ENCODE measurements around the gene TRIM43. TPM values are rescaled to one million over a fixed set of nuclear protein-coding genes. Genes with fewer than 3 reads are reported as not detected.
"Not testable (repeated sequence)": the region's sequence is repeated elsewhere in the genome, so short reads cannot be mapped to it uniquely, and the experiment has no call there.

TRIM43 gene
- total RNA-seq: not detected
- long read RNA-seq: 0 reads

- DNase-seq (ENCODE audit: low spot score); intact Hi-C loops (cut with DNase I): not testable (repeated sequence)
Measured at GRCh38 chr2:95591701-95592100, at the start of gene TRIM43. TRIM43 (plus strand) TSS chr2:95592001; CDS start chr2:95594024, 2,023 bp downstream.

GRCh38 chr2:95551055-95551568, 40.7 kb upstream of the TRIM43 start:
- intact Hi-C loops (cut with DNase I): no loop called here
- no peak for DNase-seq (ENCODE audit: low spot score)

GRCh38 chr2:95552911-95553310, 38.9 kb upstream of the TRIM43 start:
- no peak for DNase-seq (ENCODE audit: low spot score)
- intact Hi-C loops (cut with DNase I): no loop called here

- intact Hi-C loops (cut with DNase I): no loop called here
- no peak for DNase-seq (ENCODE audit: low spot score)
Measured at GRCh38 chr2:95569170-95569569, 22.6 kb upstream of the TRIM43 start.

GRCh38 chr2:95573866-95574265, 17.9 kb upstream of the TRIM43 start:
- DNase-seq (ENCODE audit: low spot score): no peak
- intact Hi-C loops (cut with DNase I): no loop called here

- no peak for DNase-seq (ENCODE audit: low spot score)
- intact Hi-C loops (cut with DNase I): no loop called here
Measured at GRCh38 chr2:95574506-95574905, 17.3 kb upstream of the TRIM43 start.

- intact Hi-C loops (cut with DNase I): no loop called here
Measured at GRCh38 chr2:95575857-95576256, 15.9 kb upstream of the TRIM43 start.

GRCh38 chr2:95578539-95578938, 13.3 kb upstream of the TRIM43 start:
- DNase-seq (ENCODE audit: low spot score): no peak
- intact Hi-C loops (cut with DNase I): no loop called here

More at GRCh38 chr2:95575857-95576256, 15.9 kb upstream of the TRIM43 start:
- DNase-seq (ENCODE audit: low spot score): no peak

- DNase-seq (ENCODE audit: low spot score); intact Hi-C loops (cut with DNase I): not testable (repeated sequence)
Measured at GRCh38 chr2:95583545-95583944, 8.3 kb upstream of the TRIM43 start.

GRCh38 chr2:95584321-95584720, 7.5 kb upstream of the TRIM43 start:
- intact Hi-C loops (cut with DNase I); DNase-seq (ENCODE audit: low spot score): not testable (repeated sequence)

GRCh38 chr2:95589777-95590536, 1.8 kb upstream of the TRIM43 start:
- intact Hi-C loops (cut with DNase I); DNase-seq (ENCODE audit: low spot score): not testable (repeated sequence)

- peak; percentile 66 for DNase-seq (ENCODE audit: low spot score)
- intact Hi-C loops (cut with DNase I): not testable (repeated sequence)
Measured at GRCh38 chr2:95592973-95593372, 1.2 kb downstream of the TRIM43 start.

- intact Hi-C loops (cut with DNase I); DNase-seq (ENCODE audit: low spot score): not testable (repeated sequence)
Measured at GRCh38 chr2:95595012-95595411, 3.2 kb downstream of the TRIM43 start.

GRCh38 chr2:95601301-95601700, 9.5 kb downstream of the TRIM43 start:
- intact Hi-C loops (cut with DNase I); DNase-seq (ENCODE audit: low spot score): not testable (repeated sequence)

GRCh38 chr2:95602146-95602545, 10.3 kb downstream of the TRIM43 start:
- DNase-seq (ENCODE audit: low spot score); intact Hi-C loops (cut with DNase I): not testable (repeated sequence)

- intact Hi-C loops (cut with DNase I); DNase-seq (ENCODE audit: low spot score): not testable (repeated sequence)
Measured at GRCh38 chr2:95608356-95608755, 16.6 kb downstream of the TRIM43 start.

- intact Hi-C loops (cut with DNase I); DNase-seq (ENCODE audit: low spot score): not testable (repeated sequence)
Measured at GRCh38 chr2:95609764-95610163, 18.0 kb downstream of the TRIM43 start.

- not testable (repeated sequence) for DNase-seq (ENCODE audit: low spot score)
Measured at GRCh38 chr2:95613048-95613447, 21.2 kb downstream of the TRIM43 start.

GRCh38 chr2:95622728-95623127, 30.9 kb downstream of the TRIM43 start:
- intact Hi-C loops (cut with DNase I); DNase-seq (ENCODE audit: low spot score): not testable (repeated sequence)

More at GRCh38 chr2:95613048-95613447, 21.2 kb downstream of the TRIM43 start:
- intact Hi-C loops (cut with DNase I): not testable (repeated sequence)

- intact Hi-C loops (cut with DNase I); DNase-seq (ENCODE audit: low spot score): not testable (repeated sequence)
Measured at GRCh38 chr2:95630987-95631386, 39.2 kb downstream of the TRIM43 start.

Data from cardiac septum (tissue), 1 donor.